Testis (tissue), 2 donors: Measurements from ENCODE around the gene NR4A2.

Source experiments
- CTCF ChIP-seq, 3 experiments: fragments of 450-650 bp in 2 of 3; fragments of 200-600 bp in 1 of 3; sonication (generic) in 1 of 3; IDR thresholded peaks; one replicate each; pipeline ENCODE4 v1.5.1; 2016 to 2019; ENCODE audit warnings: antibody characterized with exemption in 3 of 3, mild to moderate bottlenecking in 2 of 3, moderate library complexity in 1 of 3
- POLR2A ChIP-seq: fragments of 450-650 bp; IDR thresholded peaks from one replicate; pipeline ENCODE4 v1.6.1; 2017; ENCODE audit warnings: antibody characterized with exemption, mild to moderate bottlenecking, moderate library complexity

- TF ChIP-seq CTCF (IDR thresholded peaks at IDR 0.05) (no peak), POLR2A (no peak)
Measured at GRCh38 chr2:156326526-156327095, 5.9 kb downstream of the NR4A2 start.
